GM18511 (cell line): ENCODE results near the gene HNF1B.

Experiments
- ATAC-seq: cut with Tn5 transposase; IDR thresholded peaks from one replicate; pipeline ENCODE4 v1.9.1; 2021; ENCODE audit warnings: mild to moderate bottlenecking, moderate library complexity; ENCODE audit not compliant: unreplicated experiment

Gene HNF1B

GRCh38 chr17:37674511-37674910, 70.3 kb downstream of the HNF1B start:
- no peak for ATAC-seq

DNA sequence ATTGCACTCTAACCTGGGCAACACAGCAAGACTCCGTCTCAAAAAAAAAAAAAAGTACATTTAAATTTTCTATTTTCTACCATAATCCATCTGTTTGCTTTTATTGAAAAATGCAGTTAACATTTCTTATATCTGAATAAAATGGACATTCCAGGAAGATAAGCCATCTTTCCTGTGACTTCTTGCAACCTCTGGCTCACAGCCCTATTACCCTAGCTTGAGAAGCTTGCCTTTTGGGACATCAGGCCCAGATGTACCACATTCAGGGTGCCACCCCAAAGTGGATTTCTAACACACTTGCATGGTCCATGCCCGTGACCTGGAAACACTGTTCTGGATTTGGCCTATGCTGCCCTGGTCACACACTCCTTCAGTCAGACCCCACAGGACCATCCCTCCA, 71.5 kb downstream of the HNF1B start:
- ATAC-seq = no peak

DNA sequence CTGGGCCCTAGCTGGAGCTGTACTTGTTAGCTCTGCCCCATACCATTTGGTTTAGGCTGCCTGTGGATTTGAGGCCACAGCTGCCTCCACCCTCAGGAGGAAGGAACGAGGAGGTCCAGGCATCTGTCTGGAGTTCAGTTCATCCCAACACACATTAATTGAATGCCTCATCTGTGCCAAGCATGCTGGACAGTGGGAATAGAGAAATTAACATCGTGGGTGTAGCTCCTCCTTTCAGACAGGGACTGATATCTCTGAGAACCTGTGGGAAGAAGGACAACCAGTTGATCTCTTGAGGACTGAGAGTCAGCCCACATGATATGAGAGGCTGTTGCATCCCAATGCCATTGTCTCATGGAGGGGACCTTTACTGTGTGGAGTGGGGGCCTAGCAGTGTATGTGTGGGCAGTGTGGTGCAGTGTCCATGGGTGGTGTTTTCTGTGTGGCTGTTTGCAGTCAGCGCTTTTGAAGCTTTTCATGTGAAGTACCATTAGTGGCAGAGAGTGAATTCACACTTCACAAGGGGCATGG, 72.2 kb downstream of the HNF1B start:
- no peak for ATAC-seq

DNA sequence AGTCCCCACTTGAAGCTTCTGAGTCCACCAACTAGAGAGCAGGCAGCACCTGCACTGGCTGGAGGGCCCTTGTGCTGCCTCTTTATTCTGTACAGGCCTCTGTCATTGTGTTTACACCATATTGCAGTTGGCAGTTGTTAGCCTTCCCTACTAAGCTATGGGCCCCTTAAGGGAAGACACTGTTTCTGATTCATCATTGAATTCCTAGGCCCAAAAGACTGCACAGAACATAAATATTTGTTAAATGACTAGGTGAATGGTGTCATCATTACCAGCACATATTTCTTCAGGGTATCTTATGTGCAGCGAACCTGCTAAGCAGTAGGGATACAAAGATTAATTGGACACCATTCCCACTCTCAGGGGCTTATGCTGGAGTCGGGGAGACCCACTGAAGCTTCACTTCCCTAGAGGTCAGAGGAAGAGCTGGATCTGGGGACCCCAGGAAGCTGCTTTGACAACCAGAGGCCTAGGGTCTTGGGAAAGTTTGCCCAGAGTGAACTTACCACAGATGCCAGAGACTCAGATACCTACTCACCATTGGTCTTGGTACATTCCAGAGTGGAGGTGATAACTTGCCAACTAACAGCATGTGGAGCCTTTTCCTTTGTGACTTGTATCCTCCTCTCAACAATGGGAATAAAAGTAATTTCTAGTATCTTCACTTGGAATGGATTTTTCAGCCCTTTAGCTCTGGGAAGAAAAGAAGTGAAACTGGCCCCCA, 72.9 kb downstream of the HNF1B start:
- ATAC-seq = no peak

DNA sequence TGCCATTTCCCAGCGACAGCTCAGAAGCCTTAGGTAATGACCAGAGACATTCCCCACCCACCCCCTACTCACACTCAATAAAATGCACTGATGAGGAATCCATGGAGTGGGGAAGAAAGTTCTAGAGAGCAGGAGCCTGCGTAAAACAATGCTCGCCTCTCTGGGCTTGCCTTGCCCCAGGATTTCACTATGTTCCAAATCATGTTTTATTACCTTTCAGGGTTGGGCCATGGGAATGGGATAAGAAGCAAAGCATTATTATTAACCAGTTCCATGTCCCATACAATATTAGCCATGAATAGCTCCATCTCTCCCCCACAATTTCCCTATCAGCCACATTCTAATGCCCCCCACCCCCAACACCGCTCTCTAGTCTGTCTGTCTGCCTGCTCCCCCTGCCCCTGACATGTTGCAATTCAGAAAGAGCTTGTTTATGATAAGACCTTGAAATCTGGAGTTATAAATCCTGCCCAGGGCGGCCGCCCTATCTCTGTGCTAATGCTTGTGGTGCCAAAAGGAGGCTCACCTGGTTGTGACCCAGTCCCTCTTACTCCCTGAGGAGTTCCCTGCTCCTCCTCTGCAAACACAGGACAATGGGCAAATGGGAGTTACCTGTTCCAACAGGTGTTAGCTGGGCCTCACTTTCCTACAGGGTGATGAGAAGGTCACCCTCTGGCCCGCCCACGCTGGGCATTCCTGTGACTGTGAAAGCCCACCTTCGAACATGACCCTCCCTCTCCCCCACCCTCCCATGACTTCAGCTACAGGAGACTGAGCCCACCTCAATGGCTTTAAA, 73.6 kb downstream of the HNF1B start:
- ATAC-seq = no peak

DNA sequence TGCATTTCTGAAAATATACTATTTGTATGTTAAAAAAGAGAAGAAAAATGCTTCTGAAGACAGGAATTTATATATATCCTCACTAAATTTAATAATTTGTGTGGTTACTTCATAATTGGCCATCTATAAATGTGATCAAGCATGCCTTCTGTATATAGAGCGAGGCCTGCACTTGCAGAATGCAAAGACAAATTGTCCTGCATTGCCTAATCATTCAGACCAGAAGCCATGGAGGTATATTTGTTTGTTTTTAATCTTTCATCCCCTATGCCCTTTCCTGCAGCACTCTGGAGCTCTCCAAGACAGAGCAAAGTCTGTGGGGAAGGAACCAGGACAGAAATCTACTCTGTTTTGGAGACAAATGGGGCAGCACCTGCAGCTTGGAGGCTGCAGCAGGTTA, 77.8 kb downstream of the HNF1B start:
- no peak for ATAC-seq

DNA sequence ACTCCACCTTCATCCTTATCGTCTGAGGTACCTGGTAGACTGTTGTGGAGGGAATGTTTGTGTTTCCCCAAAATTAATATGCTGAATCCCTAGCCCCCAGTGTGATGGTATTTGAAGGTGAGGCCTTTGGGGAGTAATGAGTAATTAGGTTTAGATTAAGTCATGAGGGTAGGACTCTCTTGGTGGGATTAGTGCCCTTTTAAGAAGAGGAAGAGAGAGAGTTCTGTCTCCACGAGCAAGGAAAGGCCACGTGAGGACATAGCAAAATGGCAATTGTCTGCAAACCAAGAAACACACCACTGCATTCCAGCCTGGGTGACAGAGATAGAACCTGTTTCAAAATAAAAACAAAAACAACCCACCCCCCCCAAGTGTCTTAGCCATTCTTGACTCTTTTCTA, 80.6 kb downstream of the HNF1B start:
- ATAC-seq = no peak

DNA sequence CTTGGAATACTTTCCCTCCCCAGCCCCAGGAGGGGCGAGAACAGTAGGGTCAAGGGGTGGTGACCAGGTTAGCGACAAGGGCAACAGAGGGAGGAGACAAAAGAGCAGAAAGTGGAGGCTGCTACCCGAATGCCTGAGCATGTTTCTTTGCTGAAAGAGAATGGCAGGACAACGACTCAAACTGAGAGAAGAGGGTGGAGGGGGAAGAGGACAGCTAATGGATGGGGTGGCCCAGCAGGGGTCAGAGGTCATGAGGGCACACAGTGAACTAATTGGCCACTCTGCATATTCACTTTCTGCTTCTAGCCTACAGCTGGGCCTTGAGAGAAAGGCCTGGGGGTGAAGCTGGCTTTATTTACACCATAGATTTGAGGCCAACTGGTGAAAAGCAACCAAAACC, 82.5 kb downstream of the HNF1B start:
- no peak for ATAC-seq

GRCh38 chr17:37661400-37662014, 83.4 kb downstream of the HNF1B start:
- no peak for ATAC-seq

GRCh38 chr17:37659925-37660324, 84.9 kb downstream of the HNF1B start:
- no peak for ATAC-seq

- no peak for ATAC-seq
Observed at GRCh38 chr17:37657202-37657601, 87.7 kb downstream of the HNF1B start.

GRCh38 chr17:37651849-37652248, 93.0 kb downstream of the HNF1B start:
- no peak for ATAC-seq

GRCh38 chr17:37650419-37651003, 94.3 kb downstream of the HNF1B start:
- ATAC-seq = no peak

DNA sequence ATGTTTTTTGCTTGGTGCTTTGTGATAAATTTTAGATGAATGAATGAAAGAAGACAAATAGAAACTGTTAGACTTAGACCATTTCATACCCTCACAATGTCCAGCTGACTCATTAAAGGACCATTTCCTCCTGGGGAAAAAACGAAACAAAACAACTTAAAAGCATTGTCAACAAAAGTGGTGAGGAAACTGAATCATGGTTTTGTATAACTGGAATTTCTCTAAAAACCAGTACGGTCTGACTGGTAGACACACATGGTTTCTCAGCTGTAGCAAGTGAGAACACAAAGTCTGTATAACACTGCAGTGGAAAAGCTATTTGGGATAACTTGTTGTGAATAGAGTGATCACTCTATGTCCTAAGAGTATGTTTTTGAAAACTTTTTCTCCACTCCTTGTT, 96.3 kb downstream of the HNF1B start:
- ATAC-seq = no peak

- ATAC-seq = no peak
Observed at GRCh38 chr17:37647856-37648255, 97.0 kb downstream of the HNF1B start.

DNA sequence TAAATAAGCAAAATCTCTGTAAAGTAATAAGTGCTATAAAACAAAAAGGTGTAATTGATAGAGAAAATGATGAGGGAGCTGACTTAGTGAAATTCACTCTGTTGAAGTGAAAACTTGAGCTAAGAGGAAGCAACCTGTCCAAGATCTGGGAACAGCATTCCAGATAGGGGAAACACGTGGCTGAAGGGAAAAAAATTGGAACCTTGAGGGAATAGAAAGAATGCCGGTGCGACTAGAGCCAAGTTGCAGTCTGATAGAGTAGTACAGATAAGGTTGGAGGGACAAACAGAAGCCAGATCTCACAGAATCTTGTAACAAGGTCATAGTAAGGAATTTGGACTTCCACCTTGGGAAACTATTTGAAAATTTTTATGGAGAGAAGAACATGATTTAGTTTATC, 101.0 kb downstream of the HNF1B start:
- no peak for ATAC-seq

DNA sequence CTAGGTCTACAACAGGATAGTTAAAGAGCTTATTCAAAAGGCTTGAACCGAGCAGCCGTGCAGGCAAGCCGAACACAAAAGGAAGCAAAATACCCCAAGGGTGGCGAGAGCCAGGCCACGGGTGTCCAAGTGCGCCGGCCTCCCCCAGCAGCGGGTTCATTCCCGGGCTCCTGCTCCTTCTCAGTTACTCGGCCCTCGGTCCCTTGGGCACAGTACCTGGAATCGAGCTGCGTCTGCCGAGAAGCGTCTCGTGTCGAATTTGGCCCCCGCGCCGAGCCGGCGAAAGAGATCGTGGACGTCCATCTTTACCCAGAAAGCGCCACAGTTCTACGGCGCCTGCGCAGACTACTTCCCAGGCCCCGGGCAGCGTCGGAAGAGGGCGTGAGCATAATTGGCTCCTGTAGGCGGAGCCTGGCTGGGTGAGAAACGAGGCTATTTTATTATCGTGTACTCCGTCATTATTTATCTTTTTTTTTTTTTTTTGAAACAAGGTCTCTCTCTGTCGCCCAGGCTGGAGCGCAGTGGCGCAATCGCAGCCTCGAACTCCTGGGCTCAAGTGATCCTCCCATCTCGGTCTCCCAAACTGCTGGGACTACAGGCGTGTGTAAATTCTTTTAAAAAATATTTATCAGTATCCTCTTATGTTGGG, 101.6 kb downstream of the HNF1B start, which contains the start of gene DDX52:
Gene DDX52 (minus strand): TSS at position 329 of the 649 bp plus-strand sequence. CDS start 26 bp downstream, at position 303.
- ATAC-seq = peak; percentile 69

DNA sequence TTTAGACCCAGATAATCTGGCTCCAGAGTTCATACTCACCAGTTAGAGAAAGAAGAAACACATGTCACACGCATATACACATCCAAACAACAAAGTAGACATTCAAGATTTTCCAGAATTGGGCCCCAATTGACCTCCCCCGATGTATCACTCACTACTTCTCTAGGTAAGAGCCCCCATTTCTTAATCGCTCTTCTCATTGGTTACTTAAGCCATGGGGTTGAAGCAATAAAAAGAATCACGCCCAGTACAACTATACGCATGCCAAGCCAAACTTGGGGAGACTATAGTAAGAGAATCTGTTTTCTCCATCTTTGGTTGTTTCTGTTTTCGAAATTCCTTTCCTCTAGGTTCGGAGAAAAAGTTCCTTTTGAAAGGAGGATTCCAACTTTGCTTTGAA, 102.2 kb downstream of the HNF1B start:
- ATAC-seq = no peak

DNA sequence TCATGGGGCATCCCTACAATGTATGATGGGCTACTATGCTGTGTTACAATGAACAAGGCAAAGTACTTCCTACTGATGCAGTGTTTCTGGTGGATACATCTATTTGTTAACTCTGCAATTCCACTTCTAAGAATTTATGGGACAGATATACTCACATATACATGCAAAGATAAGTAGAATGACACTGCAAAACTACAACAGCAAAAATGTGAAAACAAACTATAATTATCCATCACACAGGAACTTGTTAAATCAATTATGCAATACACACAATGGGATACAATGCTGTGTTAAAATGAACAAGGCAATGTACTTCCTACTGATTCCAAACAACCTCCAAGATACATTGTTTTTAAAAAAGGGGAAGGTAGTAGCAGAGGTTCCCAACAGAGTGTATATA, 104.8 kb downstream of the HNF1B start:
- no peak for ATAC-seq

- ATAC-seq = no peak
Observed at GRCh38 chr17:37637956-37638355, 106.9 kb downstream of the HNF1B start.
